Measurements from ENCODE around the gene PLCH1.

DNA sequence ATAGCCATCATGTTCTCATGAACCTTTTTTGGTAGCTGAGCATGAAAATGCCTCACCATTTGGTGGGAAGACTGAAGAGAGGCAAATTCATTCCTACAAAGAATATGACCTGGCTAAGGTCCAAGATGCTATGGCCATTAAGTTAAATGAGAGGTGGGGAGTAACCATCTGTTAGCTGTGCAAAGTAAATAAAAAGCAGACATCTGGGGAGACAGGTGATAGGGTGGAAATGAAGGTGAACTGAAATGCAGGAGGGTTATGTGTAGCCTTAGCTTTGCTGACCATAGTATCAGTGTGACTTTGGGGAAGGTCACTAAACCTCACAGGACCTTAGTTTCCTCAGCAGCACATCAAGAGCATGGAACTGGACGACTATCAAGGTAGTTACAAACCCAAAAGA lies 340.4 kb downstream of the PLCH1 start:
- TF ChIP-seq EZH2 (IDR thresholded peaks at IDR 0.05; ENCODE audit: low read length, missing control alignments) = no peak
- TF ChIP-seq, protein P1, sequence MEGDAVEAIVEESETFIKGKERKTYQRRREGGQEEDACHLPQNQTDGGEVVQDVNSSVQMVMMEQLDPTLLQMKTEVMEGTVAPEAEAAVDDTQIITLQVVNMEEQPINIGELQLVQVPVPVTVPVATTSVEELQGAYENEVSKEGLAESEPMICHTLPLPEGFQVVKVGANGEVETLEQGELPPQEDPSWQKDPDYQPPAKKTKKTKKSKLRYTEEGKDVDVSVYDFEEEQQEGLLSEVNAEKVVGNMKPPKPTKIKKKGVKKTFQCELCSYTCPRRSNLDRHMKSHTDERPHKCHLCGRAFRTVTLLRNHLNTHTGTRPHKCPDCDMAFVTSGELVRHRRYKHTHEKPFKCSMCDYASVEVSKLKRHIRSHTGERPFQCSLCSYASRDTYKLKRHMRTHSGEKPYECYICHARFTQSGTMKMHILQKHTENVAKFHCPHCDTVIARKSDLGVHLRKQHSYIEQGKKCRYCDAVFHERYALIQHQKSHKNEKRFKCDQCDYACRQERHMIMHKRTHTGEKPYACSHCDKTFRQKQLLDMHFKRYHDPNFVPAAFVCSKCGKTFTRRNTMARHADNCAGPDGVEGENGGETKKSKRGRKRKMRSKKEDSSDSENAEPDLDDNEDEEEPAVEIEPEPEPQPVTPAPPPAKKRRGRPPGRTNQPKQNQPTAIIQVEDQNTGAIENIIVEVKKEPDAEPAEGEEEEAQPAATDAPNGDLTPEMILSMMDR (conservative IDR thresholded peaks at IDR 0.05 in 1 of 2, IDR thresholded peaks at IDR 0.05 in 1 of 2; ENCODE audit: low read depth in 1 of 2, low read length in 2 of 2) = no peak
